Measurements from ENCODE around the gene GRSF1. TPM values are rescaled to one million over a fixed set of nuclear protein-coding genes. Genes with fewer than 3 reads are reported as not detected.

Gene GRSF1
- total RNA-seq, 2 experiments from 2014 or later = 32.8 to 67.0 TPM

DNA sequence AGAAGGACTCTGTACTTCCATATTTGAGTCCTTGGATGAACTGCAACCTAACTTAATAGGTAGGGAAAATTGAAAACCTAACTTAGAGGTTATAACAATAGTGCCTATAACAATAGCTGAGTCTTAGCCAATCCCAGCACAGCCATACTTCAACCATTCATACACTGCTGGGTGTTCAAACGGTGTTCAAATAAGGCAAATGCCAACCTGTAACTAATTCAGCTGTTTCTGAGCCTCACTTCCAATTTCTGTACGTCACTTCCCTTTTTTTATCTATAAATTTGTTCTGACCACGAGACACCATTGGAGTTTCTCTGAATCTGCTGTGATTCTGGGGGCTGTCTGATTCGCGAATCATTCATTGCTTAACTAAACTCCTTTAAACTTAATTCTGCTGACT lies 9.6 kb upstream of the GRSF1 start:
- Histone ChIP-seq H3K36me3 (ENCODE audit: insufficient read depth, low read length) (no peaks in the 10 kb centered on the region), H3K79me2 (ENCODE audit: insufficient read depth, low read depth, low read length) (no peaks in the 10 kb centered on the region), H2AFZ (ENCODE audit: low read length) (peak overlapping the region; percentile 66), H3K27ac (ENCODE audit: low read depth, low read length, poor library complexity, severe bottlenecking) (no peak overlapping the region), H3K4me2 (ENCODE audit: low read length) (no peak overlapping the region), H4K20me1 (ENCODE audit: insufficient read depth, low read length) (no peaks in the 10 kb centered on the region), H3K9me2 (ENCODE audit: insufficient read depth, low read length) (no peaks in the 10 kb centered on the region), H3K9me3 (ENCODE audit: low read length) (no peaks in the 10 kb centered on the region), H3K4me1 (ENCODE audit: insufficient read depth, low read length, poor library complexity, severe bottlenecking) (peaks cover 11% of the 10 kb centered on the region), H3K4me3 (ENCODE audit: low read depth, low read length, poor library complexity, severe bottlenecking) (no peak overlapping the region)
- POLR2A ChIA-PET = interaction anchor here (0.7 to 1.9 kb wide), 3 partner anchors 10 to 26 kb away, joined by 3 to 6 read pairs (median 5); partner anchors contain the start of gene GRSF1
- TF ChIP-seq CTCF (conservative IDR thresholded peaks at IDR 0.05; ENCODE audit: low read length) = no peak
- no peak for TF ChIP-seq EZH2phosphoT487 (IDR thresholded peaks at IDR 0.05; ENCODE audit: borderline replicate concordance, low read depth, low read length)
- DNase-seq (ENCODE audit: low spot score) = no peak
- CTCF ChIA-PET (ENCODE audit: unreplicated experiment) = no interaction called here
- intact Hi-C loops (cut with micrococcal nuclease; ENCODE audit: unreplicated experiment) = no loop called here
- no TSS peak for BruUV-seq (replicated peaks)

DNA sequence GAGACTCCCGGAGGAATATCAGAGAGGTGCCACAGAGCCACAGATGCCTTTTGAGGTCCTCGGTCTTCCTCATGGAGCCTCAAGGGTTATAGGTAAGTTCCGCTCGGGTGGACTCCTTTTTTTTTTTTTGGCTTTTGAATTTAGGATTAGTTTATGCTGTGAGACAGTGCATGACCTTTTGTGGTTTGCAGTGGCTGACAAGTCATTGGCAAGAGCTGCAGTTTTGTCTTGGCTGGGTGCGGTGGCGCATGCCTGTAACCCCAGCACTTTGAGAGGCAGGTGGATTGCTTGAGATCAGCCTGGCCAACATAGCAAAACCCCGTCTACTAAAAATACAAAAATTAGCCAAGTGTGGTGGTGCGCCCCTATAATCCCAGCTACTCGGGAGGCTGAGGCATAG lies 4.5 kb upstream of the GRSF1 start:
- TF ChIP-seq CTCF (conservative IDR thresholded peaks at IDR 0.05; ENCODE audit: low read length) (no peak), EZH2phosphoT487 (IDR thresholded peaks at IDR 0.05; ENCODE audit: borderline replicate concordance, low read depth, low read length) (no peak)
- intact Hi-C loops (cut with micrococcal nuclease; ENCODE audit: unreplicated experiment) = no loop called here
- Histone ChIP-seq H3K9me3 (ENCODE audit: low read length) (no peaks in the 10 kb centered on the region), H3K79me2 (ENCODE audit: insufficient read depth, low read depth, low read length) (no peaks in the 10 kb centered on the region), H3K27ac (ENCODE audit: low read depth, low read length, poor library complexity, severe bottlenecking) (no peak overlapping the region), H3K9me2 (ENCODE audit: insufficient read depth, low read length) (no peaks in the 10 kb centered on the region), H3K4me1 (ENCODE audit: insufficient read depth, low read length, poor library complexity, severe bottlenecking) (peaks cover 22% of the 10 kb centered on the region), H4K20me1 (ENCODE audit: insufficient read depth, low read length) (no peaks in the 10 kb centered on the region), H3K4me2 (ENCODE audit: low read length) (no peak overlapping the region), H2AFZ (ENCODE audit: low read length) (no peak overlapping the region), H3K4me3 (ENCODE audit: low read depth, low read length, poor library complexity, severe bottlenecking) (no peak overlapping the region), H3K36me3 (ENCODE audit: insufficient read depth, low read length) (no peaks in the 10 kb centered on the region)
- ChIA-PET CTCF (ENCODE audit: unreplicated experiment) (no interaction called here), POLR2A (interaction anchor here (0.9 to 1.5 kb wide), 4 partner anchors 18 to 105 kb away, joined by 3 to 5 read pairs (median 4); no protein-coding TSS in a partner anchor)
- no TSS peak for BruUV-seq (replicated peaks)
- DNase-seq (ENCODE audit: low spot score) = no peak

DNA sequence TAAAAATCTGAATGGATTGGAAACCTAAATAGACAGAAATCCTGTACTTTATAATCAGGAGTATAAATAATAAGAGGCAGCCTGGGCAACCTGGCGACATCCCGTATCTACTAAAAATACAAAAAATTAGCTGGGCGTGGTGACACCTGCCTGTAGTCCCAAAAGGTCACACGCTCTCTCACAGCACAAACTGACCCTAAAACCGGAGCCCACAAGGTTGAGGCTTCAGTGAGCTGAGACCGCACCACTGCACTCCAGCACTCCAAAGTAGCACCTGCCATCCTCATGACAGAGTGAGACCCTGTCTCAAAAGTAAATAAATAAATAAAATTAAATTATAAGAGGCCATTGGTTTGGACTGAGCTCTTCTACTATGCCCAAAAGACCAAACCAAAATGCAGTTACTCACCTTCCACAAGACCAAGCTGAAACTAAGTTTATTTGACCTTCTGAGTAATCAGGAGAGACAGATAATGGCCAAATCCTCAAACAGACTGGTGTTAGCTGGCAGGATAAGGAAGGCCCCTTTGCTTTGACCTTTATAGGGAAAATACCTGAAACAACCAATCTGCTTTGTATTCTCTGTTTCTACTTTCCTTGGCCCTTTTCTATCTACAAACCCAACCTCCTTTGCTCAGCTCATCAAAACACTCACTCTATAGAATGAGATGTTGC lies 3.2 kb upstream of the GRSF1 start:
- no TSS peak for BruUV-seq (replicated peaks)
- Histone ChIP-seq H3K4me1 (ENCODE audit: insufficient read depth, low read length, poor library complexity, severe bottlenecking) (peaks cover 23% of the 10 kb centered on the region), H3K4me3 (ENCODE audit: low read depth, low read length, poor library complexity, severe bottlenecking) (no peak overlapping the region), H3K27ac (ENCODE audit: low read depth, low read length, poor library complexity, severe bottlenecking) (no peak overlapping the region), H2AFZ (ENCODE audit: low read length) (peak overlapping the region; percentile 67; the same call in 1 of the 2 replicates), H3K9me3 (ENCODE audit: low read length) (no peaks in the 10 kb centered on the region), H4K20me1 (ENCODE audit: insufficient read depth, low read length) (peaks cover 6% of the 10 kb centered on the region), H3K36me3 (ENCODE audit: insufficient read depth, low read length) (no peaks in the 10 kb centered on the region), H3K9me2 (ENCODE audit: insufficient read depth, low read length) (no peaks in the 10 kb centered on the region), H3K4me2 (ENCODE audit: low read length) (peak overlapping the region; percentile 30; the same call in 1 of the 2 replicates), H3K79me2 (ENCODE audit: insufficient read depth, low read depth, low read length) (peaks cover 12% of the 10 kb centered on the region)
- intact Hi-C loops (cut with micrococcal nuclease; ENCODE audit: unreplicated experiment) = no loop called here
- no peak for TF ChIP-seq EZH2phosphoT487 (IDR thresholded peaks at IDR 0.05; ENCODE audit: borderline replicate concordance, low read depth, low read length)
- no peak for TF ChIP-seq CTCF (conservative IDR thresholded peaks at IDR 0.05; ENCODE audit: low read length)
- POLR2A ChIA-PET = interaction anchor here (0.5 to 1.5 kb wide), 10 partner anchors 10 to 691 kb away, joined by 3 to 6 read pairs (median 4); partner anchors contain the start of gene MOB1B
- CTCF ChIA-PET (ENCODE audit: unreplicated experiment) = interaction anchor here (1.0 kb wide), 1 partner anchor 11 kb away, joined by 3 read pairs; no protein-coding TSS in a partner anchor
- peak; percentile 50 for DNase-seq (ENCODE audit: low spot score)
